HG03558 (cell line): Measurements from ENCODE around the gene UBE2I.

Source experiments
- ATAC-seq: cut with Tn5 transposase; IDR thresholded peaks from one replicate; pipeline ENCODE4 v1.9.1; 2021; ENCODE audit warnings: moderate number of reproducible peaks; ENCODE audit not compliant: unreplicated experiment; ENCODE audit errors: extremely low read depth

Gene UBE2I

DNA sequence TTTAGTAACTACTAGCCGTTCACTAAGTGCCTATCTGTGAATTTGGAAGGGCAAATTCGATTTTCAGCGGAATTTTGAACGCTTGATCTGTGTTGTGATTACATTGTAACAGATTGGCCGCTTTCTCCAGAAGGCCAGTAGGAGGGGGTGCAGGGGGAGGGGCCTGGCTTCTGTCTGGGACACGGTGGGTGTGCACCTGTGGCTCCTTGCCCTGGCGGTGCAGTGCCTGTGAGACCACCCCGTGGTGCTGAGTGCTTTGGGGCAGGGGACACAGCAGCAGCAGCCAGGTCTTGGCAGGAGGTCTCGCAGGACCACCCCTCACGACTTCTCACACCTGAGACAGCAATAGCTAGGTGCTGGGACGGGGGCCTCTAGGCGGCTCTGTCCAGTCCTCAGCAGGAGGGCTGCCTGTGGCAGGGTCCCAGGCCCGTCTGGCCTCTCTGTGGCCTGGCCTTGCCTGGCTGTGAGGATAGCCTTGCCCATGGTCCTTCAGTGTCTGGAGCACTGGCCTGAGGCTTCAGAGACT lies 1.8 kb downstream of the UBE2I start:
- ATAC-seq: no peak

DNA sequence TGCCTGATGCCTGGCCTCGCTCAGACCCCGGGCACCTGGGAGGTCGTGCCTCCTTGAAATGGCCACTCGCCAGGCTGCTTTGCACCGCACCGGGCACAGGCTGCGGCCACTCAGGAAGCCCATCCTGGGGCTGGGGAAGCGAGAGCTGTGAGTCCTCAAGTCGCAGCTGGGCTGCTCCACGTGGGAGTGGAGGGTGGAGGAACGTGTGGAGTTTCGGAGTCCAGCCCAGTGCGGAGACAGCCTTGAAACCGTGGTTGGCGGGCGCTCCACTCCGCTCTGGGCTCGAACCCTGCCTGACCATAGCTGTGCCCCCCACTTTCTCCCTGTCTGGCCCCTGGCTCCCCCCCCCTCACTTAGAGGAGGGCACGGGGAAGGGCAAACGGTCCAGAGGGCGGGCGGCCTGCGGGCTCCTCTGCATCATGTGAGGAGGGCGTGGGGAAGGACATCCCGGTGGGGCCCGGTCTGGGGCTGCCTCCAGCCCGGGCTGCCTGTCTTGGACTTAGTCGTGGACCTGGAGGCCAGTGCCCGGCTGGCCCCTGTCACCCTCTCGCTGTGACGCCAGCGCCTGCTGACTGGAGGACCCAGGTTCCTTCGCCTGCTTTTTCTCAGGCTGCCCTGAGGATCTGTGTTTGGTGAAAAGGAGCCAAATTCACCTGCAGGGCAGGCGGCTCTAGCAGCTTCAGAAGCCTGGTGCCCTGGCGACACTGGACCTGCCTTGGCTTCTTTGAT lies 2.5 kb downstream of the UBE2I start:
- ATAC-seq: no peak

DNA sequence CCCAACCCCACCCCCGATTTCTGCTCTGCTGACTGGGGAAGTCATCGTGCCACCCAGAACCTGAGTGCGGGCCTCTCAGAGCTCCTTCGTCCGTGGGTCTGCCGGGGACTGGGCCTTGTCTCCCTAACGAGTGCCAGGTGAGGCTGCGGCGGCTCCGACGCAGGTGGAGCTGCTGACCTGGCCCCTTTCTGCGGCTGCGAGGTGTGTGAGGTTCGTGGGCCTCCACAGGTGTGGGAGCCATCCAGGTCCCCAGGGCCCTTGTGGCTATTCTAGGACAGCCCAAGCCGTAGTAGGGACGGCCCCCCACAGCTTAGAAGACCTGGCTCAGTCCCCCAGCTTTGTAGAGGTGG lies 3.0 kb downstream of the UBE2I start:
- no peak for ATAC-seq

DNA sequence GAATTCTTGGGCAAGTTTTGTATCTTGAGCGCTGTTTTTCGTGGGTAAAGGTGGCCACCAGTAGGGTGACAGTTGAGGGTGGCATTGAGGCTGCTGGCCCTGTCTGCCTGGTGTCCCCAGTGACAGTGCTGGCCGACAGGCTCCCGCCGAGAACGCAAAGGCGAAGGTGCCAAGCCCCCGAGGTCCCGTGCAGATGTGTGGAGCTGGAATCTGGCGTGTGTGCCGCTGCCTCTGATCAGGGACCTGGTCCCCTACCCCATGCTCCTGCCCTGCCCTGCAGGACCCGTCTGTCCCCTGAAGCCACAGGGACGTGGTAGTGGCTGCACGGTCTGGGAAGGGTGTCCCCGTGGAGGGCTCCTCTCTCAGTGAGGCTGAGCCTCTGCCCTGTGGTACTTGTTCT lies 3.5 kb downstream of the UBE2I start:
- no peak for ATAC-seq

DNA sequence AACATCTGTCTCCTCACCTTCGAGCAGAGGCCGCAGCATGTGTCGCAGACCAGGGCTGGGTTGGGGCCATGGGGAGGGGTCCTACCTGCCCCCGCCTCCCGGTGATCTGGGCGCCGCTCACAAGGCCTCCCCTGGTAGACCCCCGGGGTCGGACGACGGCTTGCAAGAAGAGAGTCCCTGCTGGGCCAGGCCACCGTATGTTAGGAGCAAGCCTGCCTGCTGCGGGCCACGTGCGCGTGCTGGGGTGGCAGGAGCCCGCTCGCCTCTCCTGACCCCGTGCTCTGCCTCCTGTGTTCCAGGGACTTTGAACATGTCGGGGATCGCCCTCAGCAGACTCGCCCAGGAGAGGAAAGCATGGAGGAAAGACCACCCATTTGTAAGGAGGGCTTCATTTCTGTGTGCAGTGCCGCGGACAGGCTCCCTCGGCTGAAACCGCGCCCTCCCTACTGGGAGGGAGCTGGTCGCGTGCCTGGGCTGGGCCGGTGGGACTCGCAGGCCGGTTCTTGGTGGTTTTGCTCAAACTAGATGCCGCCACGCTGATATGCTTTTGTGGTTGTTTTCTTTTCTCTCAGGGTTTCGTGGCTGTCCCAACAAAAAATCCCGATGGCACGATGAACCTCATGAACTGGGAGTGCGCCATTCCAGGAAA lies 4.4 kb downstream of the UBE2I start:
- no peak for ATAC-seq

DNA sequence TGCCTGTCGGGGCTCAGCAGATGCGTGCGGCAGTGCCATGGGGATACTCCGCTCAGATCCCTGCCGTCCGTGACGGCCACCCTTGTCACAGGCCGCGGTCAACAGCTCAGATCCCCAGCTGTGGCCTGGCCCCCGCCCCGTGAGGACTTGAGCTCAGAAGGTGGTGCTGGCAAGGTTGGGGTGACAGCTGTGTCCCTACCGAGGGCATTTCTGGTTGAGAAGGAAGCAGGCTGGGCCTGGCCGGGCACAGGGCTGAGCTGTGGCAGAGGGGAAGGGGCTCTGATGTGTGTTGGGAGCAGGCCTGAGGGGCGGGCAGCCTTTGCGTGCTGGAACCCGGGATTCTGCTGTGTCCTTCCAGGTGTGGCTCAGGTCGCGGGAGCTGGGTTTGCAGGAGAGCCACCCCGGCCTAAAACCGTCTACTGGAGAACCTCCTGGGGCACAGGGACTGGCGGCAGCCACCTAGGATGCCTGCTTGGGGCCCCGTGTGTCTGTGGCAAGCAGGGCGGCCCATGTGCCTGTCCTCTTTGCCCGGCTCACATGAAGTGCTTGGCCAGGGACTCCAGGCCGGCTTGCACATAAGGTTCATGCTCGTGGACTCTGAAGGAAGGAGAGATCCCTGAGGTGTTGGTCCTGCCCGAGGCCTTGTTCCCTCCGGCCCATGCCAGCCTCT lies 5.1 kb downstream of the UBE2I start:
- ATAC-seq: no peak

DNA sequence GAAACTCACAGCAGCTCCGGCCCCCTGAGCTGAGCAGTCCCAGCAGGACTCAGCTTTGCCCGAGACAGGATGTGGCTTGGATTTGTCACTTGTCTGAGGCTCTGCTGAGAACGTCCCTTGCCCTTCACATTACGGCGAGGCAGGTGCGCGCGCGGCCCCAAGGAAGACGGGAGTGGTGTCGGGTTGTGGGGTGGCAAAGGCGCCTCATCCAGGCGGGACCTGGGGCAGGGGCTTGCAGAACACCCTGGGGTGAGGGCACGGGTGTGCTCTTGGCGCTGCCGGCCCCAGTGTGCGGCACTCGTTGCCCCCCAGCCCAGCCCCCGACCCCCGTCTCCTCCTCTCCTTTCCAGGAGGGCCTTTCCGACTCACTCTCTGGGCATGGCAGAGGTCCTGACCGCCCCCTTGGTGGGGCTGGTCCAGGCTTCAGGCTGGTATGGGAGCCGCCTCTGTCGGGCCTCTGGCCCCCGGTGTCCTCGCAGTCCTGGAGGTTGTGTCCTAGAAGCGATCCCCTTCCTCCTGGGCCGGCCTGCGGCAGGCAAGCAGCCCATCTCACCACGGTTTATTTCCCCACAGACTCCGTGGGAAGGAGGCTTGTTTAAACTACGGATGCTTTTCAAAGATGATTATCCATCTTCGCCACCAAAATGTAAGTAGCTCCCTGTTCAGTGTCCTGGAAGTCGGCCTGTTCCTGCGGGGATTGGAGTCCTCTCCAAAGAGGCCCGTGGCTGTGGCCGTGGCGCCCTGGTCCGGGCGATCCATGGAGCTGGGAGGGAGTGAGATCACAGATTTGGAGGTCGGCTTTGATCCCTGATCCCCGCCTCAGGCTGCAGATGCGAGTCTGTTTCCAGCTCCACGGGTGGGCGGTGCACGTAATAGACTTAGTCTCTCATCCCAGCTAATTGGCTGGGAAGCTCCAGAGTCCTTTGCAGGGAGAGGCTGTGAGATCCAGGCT lies 5.9 kb downstream of the UBE2I start:
- ATAC-seq: no peak

DNA sequence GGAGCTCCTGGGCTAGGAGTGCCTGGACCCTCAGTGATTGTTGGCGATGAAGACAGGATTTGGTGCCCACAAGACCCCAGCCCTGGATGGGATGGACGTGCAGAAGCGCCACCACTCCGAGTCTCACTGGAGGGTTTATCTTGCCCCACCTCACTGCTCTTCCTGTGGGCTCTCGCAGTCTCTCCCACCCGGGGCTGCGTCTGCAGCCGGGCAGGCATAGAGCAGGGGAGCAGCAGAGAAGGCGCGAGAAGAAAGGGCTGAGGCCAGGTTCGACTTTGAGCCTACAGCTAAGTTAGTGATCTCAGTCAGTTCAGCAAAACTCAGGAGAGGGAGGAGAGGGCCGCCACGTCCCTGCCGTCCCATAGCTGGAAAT lies 6.6 kb downstream of the UBE2I start:
- no peak for ATAC-seq

DNA sequence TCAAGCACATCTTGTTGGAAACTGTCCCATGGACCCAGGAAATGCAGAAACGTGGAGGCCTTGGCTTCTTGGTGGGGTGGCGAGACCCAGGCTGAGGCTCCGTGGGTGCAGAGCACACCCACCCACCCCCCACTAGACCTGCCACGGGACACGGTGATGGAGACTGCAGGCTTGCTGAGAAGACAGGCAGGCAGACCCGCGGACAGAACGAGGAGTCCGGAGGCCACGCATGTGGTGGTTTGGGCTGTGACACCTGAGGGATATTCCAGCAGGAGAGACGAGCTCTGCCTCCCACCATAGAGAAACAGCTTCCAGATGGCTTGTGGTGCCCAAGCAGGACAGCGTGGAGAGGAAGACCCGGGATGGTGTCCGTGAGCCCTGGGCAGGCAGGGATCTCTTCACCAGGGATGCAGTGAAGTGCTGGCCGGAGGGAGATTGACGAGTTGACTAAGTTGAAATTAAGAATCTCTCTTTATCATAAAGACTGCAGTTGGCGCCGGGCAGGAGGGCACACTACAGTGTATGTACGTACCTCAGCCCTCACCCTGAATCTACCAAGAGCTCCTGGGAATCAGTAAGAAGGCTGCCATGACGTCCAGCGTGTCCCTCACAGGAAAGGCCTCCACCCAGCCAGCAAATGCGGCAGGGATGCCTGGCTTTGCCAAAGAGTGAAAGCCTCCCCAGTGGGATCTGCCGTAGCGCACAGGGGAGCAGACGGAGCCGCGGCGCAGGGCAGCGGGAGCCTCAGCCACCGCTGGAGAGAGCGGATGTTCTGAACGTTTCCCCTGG lies 8.2 kb downstream of the UBE2I start:
- no peak for ATAC-seq

DNA sequence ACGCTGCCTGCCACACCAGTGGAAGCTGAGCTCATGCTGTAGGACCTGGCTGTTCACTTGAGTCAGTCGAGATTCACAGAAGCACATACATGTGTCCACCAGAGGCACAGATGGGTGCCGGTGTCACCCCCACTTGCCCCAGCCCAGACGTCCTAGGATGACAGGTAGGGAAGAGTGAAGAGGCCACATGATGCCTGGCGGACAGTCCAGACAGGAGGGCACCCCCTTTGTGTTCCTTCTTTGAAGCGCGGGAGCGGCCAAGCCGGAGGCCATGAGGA lies 8.8 kb downstream of the UBE2I start:
- ATAC-seq: no peak

DNA sequence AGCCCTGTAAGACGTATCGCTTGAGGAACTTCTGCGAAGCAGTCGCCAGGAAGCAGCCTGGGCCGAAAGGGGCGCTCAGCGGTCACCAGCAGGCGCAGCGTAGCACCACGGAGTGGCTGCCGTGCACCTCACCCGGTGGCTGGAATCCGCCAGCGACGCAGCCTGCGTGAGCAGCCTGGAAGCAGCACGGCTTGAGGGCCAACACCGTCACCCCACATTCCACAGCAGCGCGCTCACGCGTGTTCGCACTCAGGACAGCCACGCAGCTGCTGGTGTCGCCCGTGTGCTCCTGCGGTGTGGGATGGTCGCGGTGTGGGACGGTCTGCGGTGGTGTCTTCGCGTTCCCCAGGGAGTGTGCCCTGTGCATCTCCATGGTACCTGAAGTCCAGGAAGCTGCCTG lies 9.6 kb downstream of the UBE2I start:
- no peak for ATAC-seq

DNA sequence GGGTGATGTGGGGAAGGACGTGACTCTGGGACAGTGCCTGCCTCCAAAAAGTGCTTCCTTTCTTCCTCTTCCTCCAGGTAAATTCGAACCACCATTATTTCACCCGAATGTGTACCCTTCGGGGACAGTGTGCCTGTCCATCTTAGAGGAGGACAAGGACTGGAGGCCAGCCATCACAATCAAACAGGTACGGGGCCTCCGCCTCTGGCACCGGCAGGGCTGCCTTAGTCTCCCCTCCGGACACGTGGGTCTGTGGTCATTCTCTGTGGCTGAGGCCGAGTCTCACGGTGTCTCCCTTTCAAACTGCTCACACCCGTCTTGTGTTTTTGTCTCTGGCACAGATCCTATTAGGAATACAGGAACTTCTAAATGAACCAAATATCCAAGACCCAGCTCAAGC lies 10.7 kb downstream of the UBE2I start:
- no peak for ATAC-seq

DNA sequence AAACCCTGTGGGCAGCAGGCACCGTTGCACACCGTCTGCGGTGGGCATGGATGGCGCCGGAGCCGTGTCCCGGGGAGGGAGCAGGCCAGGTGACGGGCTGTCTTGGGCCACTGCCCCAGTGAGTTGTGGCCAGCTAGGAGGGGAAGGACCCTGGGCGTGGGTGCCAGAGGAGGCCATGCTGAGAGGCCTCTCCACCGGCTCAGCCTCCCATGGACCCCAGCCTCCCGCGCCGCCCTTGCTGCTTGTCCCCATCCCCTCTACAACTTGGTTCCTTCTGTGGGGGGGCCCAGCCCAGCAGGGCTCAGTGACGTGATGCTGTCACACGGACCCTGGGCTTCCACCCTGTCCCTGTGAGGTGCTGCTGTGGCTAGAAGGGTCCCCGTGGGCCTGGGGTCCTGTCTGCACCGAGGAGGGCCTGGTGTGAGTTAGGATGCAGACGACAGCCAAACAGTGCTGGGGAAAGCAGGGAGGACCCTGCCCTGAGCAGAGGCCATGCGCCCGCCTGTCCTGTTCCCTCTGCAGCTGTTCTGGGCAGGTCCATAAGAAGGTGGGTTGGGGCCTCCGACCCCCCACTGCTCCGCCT lies 11.3 kb downstream of the UBE2I start:
- ATAC-seq: no peak

DNA sequence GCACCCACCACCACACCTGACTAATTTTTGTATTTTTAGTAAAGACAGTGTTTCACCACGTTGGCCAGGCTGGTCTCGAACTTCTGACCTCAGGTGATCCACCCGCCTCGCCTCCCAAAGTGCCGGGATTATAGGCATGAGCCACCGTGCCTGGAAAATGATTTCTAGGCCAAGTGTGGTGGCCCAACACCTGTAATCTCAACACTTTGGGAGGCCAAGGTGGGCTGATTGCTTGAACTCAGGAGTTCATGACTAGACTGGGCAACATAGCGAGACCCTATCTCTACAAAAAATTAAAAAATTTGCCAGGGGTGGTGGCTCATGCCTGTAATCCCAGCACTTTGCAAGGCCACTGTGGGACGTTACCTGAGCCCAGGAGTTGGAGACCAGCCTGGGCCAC lies 13.0 kb downstream of the UBE2I start:
- no peak for ATAC-seq

DNA sequence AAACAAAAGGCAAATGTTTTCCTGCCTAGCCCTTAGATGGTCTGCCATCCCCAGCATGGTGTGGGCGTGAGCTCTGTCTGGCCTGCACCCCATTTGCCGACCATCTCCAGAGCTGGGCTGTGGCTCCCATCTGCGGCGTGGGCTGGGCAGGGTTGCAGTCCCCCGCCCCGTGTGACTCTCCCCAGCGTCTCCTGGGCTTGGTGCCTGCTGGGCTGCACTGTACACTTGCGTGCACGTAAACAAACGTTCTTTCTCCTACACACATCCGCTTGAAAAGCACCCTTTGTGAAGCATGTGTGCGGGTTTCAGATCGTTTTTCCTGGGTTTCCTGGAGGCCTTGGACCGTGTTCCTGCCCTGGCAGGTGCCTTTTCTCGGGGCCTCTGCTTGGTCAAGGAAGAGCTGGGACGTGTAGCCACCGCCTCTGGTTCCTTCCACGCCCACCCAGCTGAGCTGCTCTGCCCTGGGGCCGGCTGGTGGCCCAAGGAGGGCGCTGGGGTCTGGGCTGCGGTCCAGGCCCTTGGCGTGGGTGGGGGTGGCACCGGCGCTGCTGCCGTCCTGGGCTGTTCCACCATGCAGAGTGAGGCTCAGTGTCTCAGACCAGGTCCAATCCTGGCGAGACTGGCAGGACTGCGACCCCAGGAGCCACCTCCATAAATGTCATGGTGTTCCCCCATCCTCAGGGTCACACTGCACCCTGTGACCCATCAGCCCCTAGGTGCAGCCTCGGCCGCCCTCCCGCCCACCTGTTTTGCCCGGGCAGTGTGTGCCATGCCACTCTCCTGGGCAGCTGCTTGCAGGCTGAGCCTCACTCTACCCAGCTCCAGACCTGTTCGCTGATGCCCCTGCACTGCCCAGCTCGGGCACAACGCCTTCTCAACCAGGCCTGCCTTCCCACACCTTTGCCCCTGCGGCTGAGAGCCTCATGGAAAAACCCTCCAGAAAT lies 14.1 kb downstream of the UBE2I start:
- ATAC-seq: no peak

DNA sequence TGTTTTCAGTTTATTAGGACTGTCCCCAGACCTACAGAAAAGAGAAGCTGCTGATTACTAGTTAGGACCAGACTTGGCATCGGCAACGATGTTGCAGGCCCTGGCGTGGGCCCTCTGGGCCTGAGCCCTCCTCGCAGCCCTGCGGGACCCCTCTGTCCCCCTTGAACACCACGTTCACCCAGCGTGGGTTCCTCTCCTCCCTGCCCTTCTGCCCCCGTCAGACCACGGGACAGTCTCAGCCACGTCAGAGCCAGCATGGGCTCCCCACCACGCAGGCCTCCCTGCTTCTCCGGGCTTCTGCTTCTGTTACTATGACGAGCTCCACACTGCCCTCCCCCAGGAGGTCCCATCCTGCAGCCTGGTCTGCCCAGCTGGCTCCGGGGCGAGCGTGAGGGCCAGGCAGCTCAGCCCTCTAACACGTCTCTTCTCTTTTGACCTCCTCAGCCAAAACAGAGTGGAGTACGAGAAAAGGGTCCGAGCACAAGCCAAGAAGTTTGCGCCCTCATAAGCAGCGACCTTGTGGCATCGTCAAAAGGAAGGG lies 14.9 kb downstream of the UBE2I start:
- no peak for ATAC-seq

DNA sequence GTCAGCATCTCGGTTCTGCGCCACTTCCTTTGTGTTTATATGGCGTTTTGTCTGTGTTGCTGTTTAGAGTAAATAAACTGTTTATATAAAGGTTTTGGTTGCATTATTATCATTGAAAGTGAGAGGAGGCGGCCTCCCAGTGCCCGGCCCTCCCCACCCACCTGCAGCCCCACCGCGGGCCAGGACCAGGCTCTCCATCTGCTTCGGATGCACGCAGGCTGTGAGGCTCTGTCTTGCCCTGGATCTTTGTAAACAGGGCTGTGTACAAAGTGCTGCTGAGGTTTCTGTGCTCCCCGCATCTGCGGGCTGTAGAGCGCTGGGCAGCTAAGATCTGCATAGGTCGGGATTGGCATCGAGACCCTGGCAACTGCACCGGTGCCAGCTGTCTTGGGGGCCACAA lies 15.8 kb downstream of the UBE2I start:
- ATAC-seq: no peak

DNA sequence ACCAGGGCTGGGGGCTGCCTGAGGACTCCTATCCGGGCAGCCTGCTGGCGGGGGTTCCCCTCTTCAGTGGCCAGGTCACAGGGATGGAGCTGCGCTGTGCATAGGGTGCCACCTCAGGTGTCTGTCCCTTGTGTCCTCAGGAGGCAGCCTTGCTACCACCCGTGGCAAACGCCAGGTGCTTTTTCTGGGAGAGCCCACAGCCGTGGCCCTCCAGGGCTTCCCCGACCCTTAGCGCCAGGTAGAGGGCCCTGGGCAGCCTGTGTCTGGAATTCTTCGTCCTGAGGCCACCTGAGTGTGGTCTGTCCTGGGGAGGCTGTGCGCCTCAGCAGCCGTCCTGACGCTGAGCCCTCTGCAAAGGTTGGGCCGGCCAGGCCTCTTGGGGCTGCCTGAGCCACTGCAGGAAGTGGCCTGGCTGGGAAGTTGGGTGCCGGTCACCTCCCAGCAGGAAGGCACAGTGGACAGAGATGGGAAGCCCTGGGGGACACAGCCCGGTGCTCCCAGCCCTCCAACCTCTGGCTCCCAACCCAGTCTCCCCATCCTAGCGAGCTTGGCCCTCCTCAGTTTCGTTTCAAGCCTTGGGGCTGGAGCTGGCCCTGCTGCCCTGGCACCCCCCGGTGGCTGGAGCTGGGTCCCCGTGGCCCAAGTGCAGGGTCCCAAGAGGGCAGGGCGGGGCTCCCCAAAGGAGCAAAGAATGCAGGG lies 16.4 kb downstream of the UBE2I start:
- ATAC-seq: no peak
